ENCODE results near the gene MACROD2. TPM values are rescaled to one million over a fixed set of nuclear protein-coding genes. Genes with fewer than 3 reads are reported as not detected.

MACROD2 gene
- total RNA-seq, 6 experiments from 2014 or later, result 0.05 to 0.57 (median 0.11) TPM; not detected in 1

DNA sequence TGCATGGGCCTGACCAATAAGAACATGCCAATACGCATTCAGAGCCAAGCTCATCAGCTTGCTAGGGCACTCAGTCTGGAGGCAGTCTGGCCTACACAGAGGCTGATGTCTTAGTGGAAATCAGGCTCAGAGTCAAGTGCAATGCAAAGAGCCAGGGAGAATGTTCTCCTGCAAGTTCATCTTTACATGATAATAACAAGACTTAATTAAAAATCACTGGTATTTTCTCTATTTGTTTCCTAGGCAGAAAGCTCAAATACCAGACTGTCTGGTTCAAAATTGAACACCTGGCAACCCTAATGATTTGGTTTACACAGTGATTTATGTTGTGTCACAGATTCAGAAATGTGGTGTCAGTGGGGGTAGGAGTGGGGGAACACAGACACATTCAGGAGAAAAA is 1031.4 kb downstream of the MACROD2 start:
- Mint-ChIP-seq H3K4me1 (ENCODE audit: low read depth) (no peaks in the 10 kb centered on the region), H3K27me3 (ENCODE audit: insufficient read depth) (no peaks in the 10 kb centered on the region), H3K27ac (no peak overlapping the region), H3K36me3 (ENCODE audit: low read depth) (no peaks in the 10 kb centered on the region), H3K4me3 (no peak overlapping the region), H3K9me3 (peaks cover 31% of the 10 kb centered on the region)
- TF ChIP-seq, protein P1, sequence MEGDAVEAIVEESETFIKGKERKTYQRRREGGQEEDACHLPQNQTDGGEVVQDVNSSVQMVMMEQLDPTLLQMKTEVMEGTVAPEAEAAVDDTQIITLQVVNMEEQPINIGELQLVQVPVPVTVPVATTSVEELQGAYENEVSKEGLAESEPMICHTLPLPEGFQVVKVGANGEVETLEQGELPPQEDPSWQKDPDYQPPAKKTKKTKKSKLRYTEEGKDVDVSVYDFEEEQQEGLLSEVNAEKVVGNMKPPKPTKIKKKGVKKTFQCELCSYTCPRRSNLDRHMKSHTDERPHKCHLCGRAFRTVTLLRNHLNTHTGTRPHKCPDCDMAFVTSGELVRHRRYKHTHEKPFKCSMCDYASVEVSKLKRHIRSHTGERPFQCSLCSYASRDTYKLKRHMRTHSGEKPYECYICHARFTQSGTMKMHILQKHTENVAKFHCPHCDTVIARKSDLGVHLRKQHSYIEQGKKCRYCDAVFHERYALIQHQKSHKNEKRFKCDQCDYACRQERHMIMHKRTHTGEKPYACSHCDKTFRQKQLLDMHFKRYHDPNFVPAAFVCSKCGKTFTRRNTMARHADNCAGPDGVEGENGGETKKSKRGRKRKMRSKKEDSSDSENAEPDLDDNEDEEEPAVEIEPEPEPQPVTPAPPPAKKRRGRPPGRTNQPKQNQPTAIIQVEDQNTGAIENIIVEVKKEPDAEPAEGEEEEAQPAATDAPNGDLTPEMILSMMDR (IDR thresholded peaks at IDR 0.05), result no peak
- no peak for DNase-seq

DNA sequence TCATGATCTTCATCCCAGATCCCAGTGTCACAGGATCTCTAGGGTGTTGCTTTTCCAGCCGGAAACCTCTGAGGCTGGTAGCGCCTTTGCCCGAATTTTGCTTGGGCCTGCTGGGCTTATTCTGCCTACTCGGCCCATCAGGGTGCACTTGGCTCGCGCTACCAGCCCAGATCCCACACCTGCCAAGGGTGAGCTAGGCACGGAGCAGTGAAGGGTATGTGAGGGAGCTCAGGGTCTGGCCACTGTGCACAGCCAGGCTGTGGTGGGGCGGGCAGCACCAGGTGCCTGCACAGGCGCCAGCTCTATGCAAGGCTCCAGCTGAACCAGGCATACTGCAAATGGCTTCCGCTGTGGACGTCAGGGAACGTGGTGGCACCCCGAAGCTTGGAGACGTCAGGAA is 1035.5 kb downstream of the MACROD2 start:
- no peaks in the 10 kb centered on the region for H3K36me3 Mint-ChIP-seq (ENCODE audit: low read depth)
- no peaks in the 10 kb centered on the region for H3K27me3 Mint-ChIP-seq (ENCODE audit: insufficient read depth)
- H3K4me3 Mint-ChIP-seq, result no peak overlapping the region
- DNase-seq, result no peak
- H3K9me3 Mint-ChIP-seq, result peaks cover 46% of the 10 kb centered on the region
- TF ChIP-seq, protein P1 (IDR thresholded peaks at IDR 0.05), result no peak
- no peak overlapping the region for H3K27ac Mint-ChIP-seq
- no peaks in the 10 kb centered on the region for H3K4me1 Mint-ChIP-seq (ENCODE audit: low read depth)

DNA sequence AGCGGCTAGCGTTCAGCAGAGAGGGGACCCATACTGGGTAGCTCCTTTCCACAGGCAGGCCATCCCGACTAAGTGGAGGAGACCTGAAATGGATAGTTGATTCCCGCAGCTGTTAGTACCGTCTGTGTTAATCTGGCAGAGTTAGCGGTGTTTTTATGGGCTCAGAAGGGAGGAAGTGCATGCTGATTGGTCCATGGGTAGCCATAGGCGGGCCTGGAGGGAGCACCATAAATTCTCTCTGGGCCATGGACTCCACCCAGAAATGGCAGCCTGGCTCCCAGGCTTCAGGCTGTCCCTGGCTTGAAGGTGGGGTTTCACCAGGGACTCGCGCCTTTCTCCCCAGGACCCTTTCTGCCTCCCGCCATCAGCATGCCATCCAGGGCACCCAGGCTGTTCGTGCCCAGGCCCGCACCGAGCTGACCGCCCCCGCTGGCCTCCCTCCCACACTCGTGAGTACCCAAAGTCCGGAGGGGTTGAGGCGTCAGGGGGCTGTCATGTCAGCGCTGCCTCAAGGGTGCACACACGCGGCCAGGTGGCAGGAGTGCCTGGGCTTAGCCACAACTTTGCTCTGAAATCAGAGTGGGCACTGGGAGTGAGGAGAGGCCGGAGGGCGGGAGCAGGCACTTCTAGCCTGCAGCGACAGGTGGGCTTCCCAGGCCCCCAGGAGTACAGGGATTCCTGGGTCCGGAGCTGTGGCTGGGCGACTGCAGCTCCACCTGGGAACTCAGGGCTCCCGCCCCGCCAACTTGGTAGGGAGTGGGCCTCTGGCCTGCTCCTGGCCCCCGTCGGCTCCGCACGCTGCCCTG is 1036.4 kb downstream of the MACROD2 start:
- DNase-seq, result no peak
- Mint-ChIP-seq H3K36me3 (ENCODE audit: low read depth) (no peaks in the 10 kb centered on the region), H3K27me3 (ENCODE audit: insufficient read depth) (no peaks in the 10 kb centered on the region), H3K9me3 (peaks cover 54% of the 10 kb centered on the region), H3K4me3 (no peak overlapping the region), H3K4me1 (ENCODE audit: low read depth) (no peaks in the 10 kb centered on the region), H3K27ac (no peak overlapping the region)
- TF ChIP-seq, protein P1 (IDR thresholded peaks at IDR 0.05), result no peak

DNA sequence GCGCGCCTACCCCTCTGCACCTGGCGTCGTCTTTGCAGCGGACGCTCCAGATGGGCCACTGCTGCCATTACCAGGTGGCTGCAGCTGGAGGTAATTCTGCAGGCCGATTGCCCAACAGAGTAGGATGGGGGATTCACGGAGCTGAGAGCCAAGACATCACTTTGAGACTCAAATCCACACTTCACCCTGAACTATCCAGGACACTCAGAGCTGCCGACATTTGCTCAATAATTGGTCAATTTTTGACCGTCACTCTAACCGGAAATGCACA is 1037.0 kb downstream of the MACROD2 start:
- Mint-ChIP-seq H3K27ac (no peak overlapping the region), H3K27me3 (ENCODE audit: insufficient read depth) (peaks cover 2% of the 10 kb centered on the region; the same call in 1 of the 2 replicates), H3K4me1 (ENCODE audit: low read depth) (no peaks in the 10 kb centered on the region)

DNA sequence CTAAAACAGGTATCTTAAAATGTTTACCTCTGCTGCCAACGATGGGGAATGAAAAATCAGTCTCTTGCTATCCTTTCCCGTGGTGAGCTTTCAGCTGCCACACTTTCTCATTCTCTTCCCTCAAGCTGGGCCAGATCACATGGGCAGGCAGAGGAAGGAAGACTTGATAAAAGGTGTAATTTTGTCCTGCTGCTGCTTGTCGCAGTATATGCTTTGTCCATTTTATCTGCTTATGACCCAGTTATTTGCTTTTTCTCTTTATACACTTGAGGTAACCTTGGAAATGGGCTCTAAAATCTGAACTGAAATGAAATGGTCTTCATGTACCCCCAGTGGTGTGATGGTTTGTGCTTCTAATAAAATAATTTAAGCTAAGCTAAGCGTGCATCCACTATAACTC is 1038.0 kb downstream of the MACROD2 start:
- H3K9me3 Mint-ChIP-seq, result peaks cover 49% of the 10 kb centered on the region
- H3K27me3 Mint-ChIP-seq (ENCODE audit: insufficient read depth), result peaks cover 2% of the 10 kb centered on the region; the same call in 1 of the 2 replicates
- no peak overlapping the region for H3K4me3 Mint-ChIP-seq
- H3K36me3 Mint-ChIP-seq (ENCODE audit: low read depth), result no peaks in the 10 kb centered on the region
- no peak overlapping the region for H3K27ac Mint-ChIP-seq
- DNase-seq, result no peak
- H3K4me1 Mint-ChIP-seq (ENCODE audit: low read depth), result no peaks in the 10 kb centered on the region
- TF ChIP-seq, protein P1 (IDR thresholded peaks at IDR 0.05), result no peak

More for the DNA sequence above, 1037.0 kb downstream of the MACROD2 start:
- no peaks in the 10 kb centered on the region for H3K36me3 Mint-ChIP-seq (ENCODE audit: low read depth)
- TF ChIP-seq, protein P1 (IDR thresholded peaks at IDR 0.05), result no peak
- peaks cover 54% of the 10 kb centered on the region for H3K9me3 Mint-ChIP-seq
- H3K4me3 Mint-ChIP-seq, result no peak overlapping the region
- no peak for DNase-seq
